HG03520 (cell line): ENCODE results near the gene AKT1.
"Not testable (repeated sequence)": the region's sequence is repeated elsewhere in the genome, so short reads cannot be mapped to it uniquely, and the experiment has no call there.

Source experiments
- ATAC-seq: cut with Tn5 transposase; IDR thresholded peaks from one replicate; pipeline ENCODE4 v1.9.1; 2021; ENCODE audit warnings: mild to moderate bottlenecking, moderate library complexity; ENCODE audit not compliant: unreplicated experiment

The AKT1 gene

DNA sequence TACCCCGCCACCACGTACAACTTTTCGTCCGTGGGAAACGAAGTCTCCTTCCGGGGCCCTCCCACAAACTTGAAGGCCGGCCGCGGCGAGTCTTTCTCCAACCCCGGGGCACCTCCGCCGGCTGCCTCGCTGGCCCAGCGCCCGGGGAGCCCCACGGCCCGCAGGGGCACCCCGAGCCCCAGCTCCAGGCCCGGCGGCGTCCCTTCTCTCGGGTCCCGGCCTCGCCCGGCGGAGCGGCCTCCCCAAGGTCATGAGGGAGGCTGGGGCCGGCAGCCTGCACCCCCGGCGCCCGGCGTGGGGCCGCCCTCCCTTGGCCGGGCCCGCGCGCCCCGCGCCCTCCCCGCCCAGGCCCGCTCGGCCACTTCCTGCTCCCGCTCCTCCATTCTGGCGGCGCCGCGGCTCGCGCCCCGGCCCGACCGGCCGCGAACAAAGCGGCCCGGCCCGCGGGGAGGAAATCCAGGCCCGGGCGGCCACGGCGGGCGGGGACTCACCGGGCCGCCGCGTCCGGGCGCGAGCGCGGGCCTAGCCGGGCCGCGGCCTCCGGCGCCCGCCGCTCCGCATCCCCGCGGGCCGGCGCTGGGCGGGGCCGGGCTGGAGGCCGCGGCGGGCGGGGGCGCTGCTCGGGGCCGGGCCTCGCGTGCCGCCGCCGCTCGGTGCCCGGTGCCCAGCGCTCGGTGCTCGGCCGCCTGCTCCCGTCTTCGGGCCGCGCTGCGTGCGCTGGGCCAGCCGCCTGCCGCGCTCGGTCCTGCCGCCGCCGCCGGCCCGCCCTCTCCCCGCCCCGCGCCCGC lies at the start of gene AKT1:
AKT1 (minus strand) TSS at position 756 of the 788 bp plus-strand sequence. CDS start 3,105 bp downstream, outside the sequence.
- ATAC-seq = peak; percentile 22

DNA sequence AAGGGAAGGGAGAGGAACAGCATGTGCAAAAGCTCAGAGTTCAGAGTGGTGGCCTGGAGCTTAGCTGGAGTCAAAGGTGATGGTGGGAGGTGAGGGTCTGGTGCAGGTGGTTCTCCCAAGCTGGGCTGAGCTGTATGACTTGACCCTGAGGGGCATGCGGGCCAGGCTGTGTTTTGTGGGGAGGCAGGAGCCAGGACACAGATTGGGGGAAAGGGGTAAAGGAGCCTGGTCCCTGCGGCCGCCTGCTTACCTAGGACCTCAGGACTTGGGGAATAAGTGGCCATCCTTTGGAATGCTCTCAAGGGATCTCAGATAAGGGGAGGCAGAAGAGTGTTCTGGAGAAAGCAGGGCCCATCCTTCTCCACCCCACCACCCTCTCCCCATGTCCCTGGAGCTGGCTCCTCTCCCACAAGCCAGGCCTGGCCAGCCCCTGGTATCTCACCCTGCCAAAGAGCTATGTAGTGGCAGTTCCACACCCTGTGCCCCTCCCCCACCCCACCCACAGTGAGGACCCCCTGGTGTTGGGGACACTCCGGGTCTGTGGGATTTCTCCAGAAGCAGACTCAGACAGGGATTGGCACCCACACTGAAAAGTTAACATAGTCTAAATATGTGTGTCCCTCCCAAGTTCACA lies 49.6 kb upstream of the AKT1 start:
- no peak for ATAC-seq

DNA sequence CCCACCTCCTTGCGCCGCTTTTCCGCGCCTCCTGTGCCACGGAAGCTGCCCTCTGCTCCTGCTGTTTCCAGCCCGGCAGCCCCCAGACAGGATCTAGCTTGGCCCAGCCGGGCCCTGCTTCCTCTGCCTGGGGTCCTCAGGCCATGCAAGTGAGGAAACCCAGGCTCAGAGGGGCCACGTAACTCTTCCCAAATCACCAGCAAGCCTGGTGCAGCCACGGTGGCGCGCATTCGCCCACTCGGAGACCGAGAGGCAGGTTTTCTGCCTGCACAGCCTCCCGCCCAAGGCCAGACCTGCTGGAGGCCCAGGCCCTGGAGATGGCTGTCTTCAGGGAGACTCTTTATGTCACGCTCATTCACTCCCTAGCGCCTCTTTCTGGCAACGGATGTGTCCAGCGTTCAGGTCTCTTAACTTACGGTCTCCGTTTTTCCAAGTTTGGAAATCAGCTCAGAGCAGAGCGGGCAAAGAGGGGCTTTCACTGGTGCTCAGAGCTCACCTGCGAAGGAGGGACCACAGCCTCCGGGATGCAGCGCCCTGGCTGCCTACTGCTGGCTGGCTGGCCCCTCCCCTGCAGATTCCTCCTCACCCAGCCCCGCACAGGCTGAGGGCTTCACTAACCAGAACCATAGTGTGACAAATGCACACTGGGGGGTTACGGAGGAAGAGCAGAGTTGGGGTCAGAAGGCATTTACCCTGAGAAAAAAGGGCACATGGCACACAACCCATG lies 48.9 kb upstream of the AKT1 start:
- ATAC-seq = no peak

DNA sequence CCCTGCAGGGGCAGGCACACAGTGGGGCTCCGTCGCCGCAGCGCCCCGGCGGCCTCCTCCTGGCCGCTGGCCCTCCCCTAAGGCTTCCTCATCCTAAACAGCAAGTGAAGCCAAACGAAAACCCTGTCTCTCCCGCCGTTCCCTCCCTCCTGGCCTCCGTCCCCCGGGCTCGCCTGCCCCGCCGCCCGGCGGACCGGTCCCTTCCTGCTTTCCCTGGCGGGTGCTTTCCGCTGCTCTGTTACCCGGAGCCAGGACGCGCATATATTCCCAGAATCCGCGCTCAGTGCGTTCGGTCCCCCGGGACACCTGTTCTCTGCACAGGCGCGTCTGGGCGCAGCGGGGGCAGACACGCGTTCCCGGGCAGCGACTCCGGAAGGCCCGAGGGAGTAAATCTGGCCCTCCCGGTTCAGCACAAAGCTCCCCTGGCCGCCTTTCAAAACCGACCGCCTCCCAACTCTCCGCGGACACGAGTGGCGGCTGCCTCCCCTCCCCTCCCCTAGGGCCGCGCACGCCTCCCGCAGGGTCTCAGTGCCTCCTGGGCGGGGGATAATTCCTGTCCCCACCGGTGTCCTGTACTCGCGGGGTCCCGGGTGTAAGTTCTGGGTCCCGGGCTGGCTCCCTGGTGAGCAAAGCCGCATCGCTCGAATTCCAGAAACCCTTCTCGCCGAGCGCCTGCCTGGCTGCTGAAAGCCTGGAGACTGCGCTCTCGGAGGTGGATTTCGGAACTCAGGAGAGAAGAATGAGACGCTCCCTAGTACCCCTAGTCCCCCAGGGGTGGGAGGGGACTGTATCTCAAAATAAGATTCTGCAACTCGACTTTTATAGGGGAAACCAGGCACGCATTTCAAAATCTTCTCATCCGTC lies 48.1 kb upstream of the AKT1 start:
- no peak for ATAC-seq

DNA sequence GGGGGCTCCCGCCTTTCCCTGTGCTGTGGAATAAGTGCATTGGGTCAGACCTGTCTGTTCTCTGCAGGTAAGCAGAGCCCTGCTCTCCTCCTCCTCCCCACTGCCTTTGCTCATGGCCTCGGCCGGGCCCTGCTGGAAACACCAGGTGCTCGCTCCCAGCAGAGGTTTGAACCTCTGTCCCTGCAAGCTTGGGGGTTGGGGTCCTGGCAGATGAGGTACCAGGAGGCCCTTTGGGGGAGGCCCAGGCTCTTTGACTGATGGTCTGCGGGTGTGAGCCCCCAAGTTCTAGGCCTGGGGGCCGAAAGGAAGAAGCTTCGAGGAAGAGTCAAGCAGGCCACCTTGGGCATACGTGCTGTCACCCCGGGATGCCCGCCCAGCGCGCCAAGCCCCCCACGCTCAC lies 47.5 kb upstream of the AKT1 start:
- ATAC-seq = no peak

DNA sequence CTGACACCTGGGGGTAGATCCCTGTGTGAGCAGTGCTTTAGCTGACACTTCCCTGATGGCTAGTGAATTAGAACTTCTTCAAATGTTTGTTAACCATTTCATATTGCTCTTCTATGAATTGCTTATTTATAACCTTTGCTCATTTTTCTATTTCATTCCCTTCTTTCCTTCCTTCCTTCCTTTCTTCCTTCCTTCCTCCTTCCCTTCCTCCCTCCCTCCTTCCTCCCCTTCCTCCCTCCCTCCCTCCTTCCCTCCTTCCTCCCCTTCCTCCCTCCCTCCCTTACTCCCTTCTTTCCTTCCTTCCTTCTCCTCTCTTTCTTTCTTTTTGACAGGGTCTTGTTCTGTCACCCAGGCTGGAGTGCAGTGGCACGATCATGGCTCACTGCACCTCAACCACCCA lies 46.2 kb upstream of the AKT1 start:
- no peak for ATAC-seq

DNA sequence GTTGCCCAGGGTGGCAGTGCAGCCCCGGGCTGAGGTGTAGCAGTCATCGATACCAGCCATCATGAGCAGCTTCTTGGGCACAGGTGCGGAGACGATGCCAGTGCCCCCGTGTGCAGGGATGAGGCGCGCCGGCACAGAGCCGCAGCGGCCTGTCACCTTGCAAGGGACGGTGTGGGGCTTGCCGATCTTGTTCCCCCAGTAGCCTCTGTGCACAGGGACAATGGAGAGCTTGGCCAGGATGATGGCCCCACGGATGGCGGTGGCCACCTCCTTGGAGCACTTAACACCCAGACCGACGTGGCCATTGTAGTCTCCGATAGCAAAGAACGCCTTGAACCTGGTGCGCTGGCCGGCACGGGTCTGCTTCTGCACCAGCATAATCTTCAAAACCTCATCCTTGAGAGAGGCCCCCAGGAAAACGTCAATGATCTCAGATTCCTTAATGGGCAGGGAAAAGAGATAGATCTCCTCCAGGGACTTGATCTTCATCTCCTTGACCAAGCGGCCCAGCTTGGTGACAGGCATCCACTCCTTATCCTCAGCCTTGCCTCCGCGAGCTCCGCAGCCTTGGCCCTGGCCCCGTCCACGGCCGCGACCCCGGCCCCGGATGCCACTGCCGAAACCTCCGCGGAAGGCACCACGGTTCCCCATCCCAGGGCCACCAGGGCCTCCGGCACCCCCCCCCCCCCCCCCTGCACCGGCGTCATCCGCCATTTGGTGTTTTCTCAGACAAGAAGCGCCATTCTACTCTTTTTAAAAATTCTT lies 40.8 kb upstream of the AKT1 start:
- not testable (repeated sequence) for ATAC-seq

DNA sequence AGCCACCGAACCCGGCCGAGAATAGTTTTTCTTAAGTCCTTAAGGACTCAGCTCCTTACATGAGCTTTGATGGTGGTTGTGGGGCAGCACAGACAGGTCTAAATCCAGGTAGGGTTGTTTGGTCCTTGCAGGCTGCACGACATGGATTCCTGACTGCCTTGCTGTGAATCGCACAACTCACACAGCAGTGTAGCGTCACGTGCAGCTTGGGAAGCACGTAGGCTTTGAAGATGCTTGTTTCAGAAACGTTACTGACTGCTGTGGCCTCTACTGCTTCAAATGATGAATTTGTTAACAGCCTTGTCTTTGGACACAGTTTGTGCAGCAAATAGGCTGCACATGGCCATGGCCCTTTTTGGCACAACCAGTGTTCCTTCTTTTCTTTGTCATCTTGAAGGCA lies 35.2 kb upstream of the AKT1 start:
- no peak for ATAC-seq

DNA sequence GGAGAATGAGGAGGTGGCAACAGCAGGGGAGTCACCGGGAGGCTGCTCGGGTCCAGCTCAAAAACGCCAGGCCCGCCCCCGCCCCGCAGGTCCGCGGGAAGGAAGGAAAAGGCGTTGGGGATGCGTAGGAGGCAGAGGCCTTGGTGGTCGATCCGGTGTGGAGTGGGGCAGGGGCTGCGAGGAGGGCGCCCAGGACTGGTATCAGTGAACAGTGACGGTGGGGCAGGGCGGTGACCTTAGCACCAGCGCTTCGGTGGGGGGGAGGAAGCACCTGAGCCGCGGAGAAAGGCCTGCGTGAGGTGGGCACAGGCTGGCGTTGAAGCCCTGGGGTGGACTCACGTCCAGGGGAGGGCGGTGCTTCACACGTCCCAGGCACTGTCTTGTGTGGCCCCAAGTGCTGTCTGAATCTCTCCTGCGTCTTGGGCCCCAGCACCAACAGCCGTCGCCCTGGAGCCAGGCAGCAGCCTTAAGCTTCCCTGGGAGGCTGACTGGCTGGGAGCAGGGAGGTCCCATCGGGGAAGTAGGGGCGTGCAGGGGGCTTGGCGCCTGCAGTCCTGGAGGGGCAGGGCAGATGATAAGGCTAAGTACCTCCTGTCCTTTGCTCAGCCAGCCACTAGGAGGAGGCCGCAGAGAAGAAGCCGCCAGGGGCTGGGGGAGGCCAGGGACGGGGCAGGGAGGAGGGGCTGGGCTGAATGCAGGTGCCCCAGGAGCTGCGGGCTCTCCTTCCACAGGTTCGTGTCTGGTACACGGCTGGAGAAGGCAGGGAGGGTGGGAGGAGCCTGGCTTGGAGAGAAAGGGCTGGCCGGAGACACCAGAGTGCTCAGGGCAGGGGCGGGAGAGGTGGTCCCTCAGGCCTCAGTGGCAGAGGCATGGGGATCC lies 31.9 kb upstream of the AKT1 start:
- ATAC-seq = no peak

DNA sequence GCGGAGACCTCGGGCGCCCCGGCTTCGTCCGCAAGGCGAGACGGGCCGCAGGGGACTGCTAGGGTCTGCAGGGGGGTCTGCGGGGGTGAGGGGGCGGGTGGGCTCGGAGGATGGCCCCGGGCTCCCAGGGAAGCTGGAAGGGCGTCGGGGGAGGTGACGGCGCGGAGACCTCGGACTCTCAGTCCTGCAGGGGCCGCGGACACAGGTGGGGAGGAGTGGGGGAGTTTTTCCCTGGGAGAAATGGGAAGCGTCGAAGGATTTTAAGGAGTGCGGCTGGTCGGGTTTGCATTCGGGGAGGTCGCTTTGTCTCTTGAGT lies 31.3 kb upstream of the AKT1 start:
- no peak for ATAC-seq

DNA sequence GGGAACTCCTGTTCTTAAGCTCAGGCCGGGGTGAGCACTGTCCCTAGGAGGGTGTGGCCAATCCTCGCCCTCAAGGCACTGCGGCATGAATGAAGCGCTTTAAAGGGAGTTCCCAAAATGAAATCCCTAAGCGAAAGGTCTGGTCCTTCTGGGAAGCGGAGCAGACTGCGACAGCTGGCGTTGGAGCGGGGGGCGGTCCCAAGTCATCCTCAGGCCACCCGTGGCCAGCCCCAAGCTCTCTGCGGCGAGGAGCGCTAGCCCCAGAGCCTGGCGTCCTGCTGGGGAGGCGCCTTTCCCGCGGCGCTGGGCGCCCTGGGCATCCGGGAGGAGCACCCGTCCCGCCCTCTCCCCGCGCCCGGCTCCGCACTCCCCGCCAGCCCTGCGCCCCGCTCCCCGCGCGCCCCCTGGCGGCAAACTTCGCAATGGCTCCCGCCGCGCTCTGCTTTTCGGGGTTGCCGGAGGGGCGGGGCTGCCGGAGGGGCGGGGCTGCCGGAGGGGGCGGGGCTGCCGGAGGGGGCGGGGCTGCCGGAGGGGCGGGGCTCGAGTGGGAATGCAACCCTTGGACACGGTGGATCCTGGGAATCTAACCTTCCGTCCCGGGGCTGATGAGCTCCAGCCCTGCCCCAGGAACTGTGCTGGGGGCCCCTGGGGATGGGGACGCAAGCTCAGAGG lies 30.8 kb upstream of the AKT1 start:
- ATAC-seq = peak; percentile 74

DNA sequence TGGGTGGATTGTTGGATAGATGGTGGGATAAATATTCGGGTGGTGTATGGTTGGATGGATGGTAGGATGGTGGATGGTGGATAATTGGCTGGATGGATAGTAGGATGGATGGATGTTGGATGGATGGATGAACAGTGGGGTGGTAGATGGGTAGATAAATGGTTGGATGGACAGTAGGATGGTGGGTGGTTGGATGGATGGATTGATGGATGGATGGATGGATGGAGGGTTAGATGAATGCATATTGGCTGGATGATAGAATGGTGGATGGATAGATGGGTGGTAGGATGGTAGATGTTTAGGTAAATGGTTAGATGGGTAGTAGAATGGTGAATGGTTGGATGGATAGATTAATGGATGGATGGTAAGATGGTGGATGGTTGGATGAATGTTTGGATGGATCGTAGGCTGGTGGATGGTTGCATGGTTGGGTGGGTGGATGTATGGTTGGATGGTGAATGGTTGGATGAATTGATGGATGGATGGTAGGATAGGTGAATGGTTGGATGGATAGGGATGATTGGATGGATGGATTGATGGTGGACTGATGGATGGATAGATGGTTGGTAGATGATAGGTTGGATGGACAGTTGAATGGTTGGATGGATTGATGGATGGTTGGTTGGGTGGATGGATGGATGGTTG lies 28.9 kb upstream of the AKT1 start:
- ATAC-seq = no peak

DNA sequence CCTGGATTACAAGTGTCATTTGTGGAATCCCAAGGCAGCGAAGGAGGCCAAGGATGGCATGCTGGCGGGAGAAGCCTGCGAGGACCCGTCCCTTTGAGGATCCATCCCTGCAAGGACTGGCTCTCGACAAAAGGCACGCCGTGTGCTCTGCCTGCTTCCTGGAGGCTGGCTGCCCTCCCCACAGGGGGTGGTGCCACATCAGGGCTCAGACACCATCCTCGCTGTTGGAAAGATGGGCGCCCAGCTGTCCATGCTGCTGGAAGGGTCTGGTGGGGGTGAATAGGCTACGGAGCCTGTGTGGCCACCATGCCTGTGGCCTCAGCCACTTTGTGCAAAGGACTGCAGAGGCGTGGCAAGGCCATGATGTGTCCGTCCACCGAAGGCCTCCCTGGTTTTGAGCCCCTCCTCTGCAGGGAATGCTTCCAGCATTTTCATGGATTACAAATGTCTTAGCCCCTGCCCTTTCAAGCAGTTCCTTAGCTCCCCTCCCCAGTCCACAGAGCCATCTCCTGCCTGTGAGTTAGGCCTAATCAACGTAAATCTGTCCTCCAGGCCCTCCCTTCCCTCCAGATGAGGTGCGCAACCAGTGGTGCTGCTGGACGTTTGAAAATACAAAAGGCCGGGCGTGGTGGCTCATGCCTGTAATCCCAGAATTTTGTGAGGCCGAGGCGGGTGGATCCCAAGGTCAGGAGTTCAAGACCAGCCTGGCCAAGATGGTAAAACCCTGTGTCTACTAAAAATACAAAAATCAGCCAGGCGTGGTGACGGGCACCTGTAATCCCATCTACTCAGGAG lies 27.5 kb upstream of the AKT1 start:
- ATAC-seq = no peak

DNA sequence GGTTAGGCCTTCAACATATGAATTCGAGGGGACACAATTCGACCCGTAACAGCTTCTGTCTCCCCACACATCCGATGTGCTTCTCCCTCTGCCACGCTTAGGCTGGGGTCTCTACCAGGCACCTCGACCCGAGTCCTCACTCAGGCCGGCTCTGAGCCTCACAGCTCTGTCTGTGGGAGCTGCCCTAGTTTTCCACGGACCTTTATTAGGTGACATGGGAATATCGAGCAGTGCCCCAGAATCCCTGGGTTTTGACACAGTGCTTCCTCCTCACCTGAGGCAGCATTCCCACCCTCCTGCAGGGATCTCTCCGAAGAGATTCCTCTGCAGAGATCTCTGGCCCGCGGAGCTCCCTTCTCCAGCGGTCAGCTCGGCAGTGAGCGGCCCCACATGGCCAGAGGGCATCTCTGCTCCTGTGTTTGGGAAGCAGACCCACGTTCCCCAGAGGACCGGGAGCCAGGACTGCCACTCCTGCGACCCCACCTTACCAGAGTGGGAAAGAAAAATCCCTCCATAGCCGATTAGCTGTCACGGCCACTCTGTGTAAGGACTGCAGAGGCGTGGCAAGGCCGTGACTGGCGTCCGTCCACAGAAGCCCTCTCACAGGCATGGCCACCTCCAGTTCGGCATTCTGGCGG lies 26.5 kb upstream of the AKT1 start:
- no peak for ATAC-seq

DNA sequence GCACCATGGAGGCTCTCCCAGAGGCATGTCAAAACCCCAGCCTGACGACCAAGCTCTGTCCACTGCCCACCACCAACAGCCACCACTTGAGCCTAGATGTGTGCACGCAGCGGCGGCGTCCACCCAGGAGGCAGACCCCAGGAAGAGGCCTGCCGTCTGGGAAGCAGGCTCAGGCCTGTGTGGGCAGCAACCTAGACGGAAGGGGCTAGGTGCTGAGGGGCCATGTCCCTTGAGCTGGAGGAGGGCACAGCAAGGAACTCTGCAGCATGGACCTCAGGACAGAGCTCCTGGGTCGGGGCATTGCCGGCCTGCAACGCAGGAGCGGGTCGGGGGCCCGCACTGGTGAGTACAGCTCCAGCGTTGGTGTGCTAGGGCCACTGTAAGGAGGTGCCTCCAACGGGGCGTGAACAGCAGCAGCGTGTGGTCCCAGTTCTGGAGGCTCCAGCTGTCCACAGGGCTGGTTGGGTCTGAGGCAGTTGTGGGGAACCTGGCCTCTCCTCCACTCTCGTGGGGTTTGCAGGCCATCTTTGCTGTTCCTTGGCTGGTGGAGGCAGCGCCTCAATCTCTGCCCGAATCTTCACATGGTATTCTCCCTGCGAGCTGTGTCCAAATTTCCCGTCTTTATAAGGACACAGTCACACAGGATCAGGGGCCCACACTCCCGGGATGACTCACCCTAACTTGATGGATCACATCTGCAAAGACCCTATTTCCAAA lies 25.8 kb upstream of the AKT1 start:
- no peak for ATAC-seq

DNA sequence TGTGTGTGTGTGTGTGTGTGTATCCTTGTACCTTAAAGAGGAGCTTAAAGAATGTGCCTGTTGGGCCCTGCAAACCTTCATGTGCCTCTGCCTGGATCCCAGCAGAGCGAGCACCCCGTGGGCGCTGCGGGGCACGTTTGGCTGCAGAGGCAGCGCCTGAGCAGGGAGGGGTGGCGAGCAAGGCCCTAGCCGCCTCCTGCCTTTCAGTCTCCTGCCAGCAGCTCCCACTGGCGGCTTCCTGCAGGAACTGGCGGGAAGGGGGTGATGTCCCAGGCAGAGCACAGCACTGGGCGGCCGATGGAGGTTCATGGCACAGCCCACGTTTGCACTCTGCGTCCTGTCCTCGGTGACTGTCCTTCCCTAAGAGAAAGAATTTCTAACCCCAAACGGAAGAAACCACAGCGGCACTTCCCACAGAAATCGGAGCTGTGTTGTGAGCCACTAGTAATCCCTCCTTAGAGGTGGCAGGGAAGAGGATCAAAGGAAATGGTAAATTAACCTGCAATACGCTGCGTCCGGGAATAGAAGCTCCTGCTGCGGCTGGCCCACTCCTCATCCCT lies 25.2 kb upstream of the AKT1 start:
- ATAC-seq = no peak
